Lower leg skin (tissue), 3 donors: ENCODE results near the gene ZNFX1.

Source experiments
- CTCF ChIP-seq, 3 donors: fragments of 450-650 bp; IDR thresholded peaks; one replicate each; pipeline ENCODE4 v1.5.1; 2016; ENCODE audit warnings: antibody characterized with exemption in 3 of 3, mild to moderate bottlenecking in 3 of 3, moderate library complexity in 2 of 3
- POLR2A ChIP-seq, 2 donors: fragments of 450-650 bp; IDR thresholded peaks; one replicate each; pipeline ENCODE4 v1.6.1; 2016 to 2017; ENCODE audit warnings: antibody characterized with exemption in 2 of 2, mild to moderate bottlenecking in 1 of 2, moderate library complexity in 1 of 2

GRCh38 chr20:49285233-49285668 lies 7.4 kb upstream of the ZNFX1 start:
- TF ChIP-seq CTCF (IDR thresholded peaks at IDR 0.05) (no peak), POLR2A (IDR thresholded peaks at IDR 0.05) (no peak)
